ACHN (cell line): ENCODE results near the gene OR10G7.

Source experiments
- DNase-seq: peaks from one replicate; pipeline ENCODE4 v3.0.0-alpha.2; 2015
- in situ Hi-C: cut with HindIII; loops from 2 replicates; pipeline ENCODE4 v1.10.0; 2017; ENCODE audit warnings: low sequenced_read_pairs, low pct_ligation_motif_present, low pct_unique_long_range_greater_than_20kb

OR10G7 gene, protein sequence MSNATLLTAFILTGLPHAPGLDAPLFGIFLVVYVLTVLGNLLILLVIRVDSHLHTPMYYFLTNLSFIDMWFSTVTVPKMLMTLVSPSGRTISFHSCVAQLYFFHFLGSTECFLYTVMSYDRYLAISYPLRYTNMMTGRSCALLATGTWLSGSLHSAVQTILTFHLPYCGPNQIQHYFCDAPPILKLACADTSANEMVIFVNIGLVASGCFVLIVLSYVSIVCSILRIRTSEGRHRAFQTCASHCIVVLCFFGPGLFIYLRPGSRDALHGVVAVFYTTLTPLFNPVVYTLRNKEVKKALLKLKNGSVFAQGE

DNA sequence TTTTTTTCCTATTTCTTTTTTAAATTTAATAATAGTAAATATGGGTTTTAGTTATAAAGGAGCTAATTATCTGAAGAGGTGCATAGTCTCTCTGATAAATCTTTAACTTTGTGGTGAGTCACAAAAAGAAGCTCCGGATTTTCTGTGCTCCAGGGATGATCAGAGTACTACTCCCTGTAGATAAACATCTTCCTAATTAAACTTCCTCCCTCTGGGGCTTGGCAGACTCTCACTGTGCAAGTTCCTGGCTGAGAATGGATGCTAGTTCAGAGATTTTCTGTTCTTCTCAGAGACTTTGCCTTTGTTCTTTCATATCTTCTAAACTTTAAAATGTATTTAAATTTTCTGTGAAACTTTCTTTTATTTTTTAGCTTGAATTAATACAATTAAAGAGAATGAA, at the start of gene OR10G7:
OR10G7 (minus strand) TSS at position 72 of the 400 bp plus-strand sequence. CDS start 2,324 bp downstream, outside the sequence.
- in situ Hi-C loops, result no loop called here

DNA sequence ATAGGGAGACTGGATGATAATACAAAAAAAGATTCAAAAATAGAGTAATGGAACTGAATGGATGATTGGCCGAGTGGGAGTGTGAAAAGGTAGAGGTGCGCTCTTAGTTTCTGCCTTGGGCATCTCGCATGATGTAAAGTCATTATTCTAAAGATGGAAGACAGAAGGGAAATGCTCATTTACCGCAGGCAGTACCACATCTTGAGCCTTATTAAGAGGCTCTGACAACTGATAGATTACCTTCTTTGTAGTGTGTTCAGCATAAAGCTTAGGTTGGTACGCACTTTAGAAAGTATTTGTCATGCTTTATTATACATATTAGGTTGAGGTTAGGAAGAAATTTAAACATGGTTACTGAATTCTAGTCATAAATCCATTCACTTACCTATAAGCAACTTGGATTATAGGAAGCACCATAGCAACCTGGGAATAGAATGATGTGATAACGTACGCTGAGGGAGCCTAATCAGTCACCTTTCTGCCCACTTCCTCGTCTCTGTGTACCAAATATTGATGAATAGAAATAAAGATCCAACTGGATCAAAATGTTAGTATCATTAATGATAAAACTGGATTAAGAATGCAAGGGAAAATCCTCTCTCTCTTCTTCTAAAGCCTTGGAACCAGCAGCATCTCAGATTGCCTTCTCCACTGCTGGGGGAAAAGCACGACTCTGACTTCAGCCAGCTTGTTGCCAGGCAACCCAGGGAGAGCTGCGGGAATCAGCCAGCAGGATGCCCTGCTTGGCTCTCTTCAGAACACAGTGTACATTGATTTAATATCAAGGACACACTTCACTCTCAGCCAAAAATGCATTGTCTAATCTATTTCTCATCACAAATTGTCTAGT, 45.1 kb upstream of the OR10G7 start:
- in situ Hi-C loops, result no loop called here
- DNase-seq, result no peak

More for the DNA sequence above, at the start of gene OR10G7:
- no peak for DNase-seq

- in situ Hi-C loops, result no loop called here
- no peak for DNase-seq
Observed at GRCh38 chr11:124085583-124085982, 44.5 kb upstream of the OR10G7 start.

GRCh38 chr11:124082371-124082770, 41.2 kb upstream of the OR10G7 start:
- in situ Hi-C loops, result no loop called here

GRCh38 chr11:124081483-124081882, 40.4 kb upstream of the OR10G7 start:
- in situ Hi-C loops, result no loop called here
- no peak for DNase-seq

More at GRCh38 chr11:124082371-124082770, 41.2 kb upstream of the OR10G7 start:
- no peak for DNase-seq

GRCh38 chr11:124080327-124081001, 39.3 kb upstream of the OR10G7 start:
- in situ Hi-C loops, result no loop called here
- DNase-seq, result no peak

GRCh38 chr11:124079631-124080326, 38.7 kb upstream of the OR10G7 start:
- DNase-seq, result no peak
- in situ Hi-C loops, result no loop called here

- no peak for DNase-seq
- in situ Hi-C loops, result no loop called here
Observed at GRCh38 chr11:124078591-124078990, 37.5 kb upstream of the OR10G7 start.

DNA sequence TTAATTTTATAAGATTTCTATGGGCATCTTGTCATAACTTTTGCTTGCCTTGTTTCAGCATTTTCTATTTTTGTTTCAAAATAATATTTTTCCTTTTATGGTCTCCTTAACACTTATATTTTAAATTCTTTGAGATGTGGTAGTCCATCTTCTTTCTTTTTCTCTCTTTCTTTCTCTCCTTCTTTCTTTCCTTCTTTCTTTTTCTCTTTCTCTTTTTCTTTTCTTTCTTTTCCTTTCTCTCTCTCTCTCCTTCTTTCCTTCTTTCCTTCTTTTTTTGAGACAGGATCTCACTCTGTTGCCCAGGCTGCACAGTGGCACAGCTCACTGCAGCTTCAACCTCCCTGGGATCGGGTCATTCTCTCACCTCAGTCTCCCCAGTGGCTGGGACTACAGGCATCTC, 36.1 kb upstream of the OR10G7 start:
- in situ Hi-C loops, result no loop called here
- no peak for DNase-seq

- in situ Hi-C loops, result no loop called here
- peak; percentile 3 for DNase-seq
Observed at GRCh38 chr11:124075841-124076651, 34.9 kb upstream of the OR10G7 start.

- no peak for DNase-seq
- in situ Hi-C loops, result no loop called here
Observed at GRCh38 chr11:124075492-124075840, 34.3 kb upstream of the OR10G7 start.

GRCh38 chr11:124074554-124074953, 33.4 kb upstream of the OR10G7 start:
- in situ Hi-C loops, result no loop called here

DNA sequence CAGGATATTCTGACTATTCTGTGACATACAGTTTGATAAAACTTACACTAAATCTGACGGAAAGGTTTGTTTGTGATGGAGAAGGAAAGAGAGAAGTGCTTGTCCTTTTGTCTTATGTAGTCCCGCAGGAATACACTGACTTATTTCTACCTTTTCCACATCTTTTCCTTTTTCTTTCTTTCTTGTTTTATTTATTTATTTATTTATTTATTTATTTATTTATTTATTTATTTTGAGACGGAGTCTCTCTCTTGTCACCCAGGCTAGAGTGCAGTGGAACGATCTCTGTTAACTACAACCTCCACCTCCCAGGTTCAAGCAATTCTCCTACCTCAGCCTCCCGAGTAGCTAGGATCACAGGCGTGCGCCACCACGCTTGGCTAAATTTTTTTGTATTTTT, 31.0 kb upstream of the OR10G7 start:
- in situ Hi-C loops, result no loop called here
- no peak for DNase-seq

More at GRCh38 chr11:124074554-124074953, 33.4 kb upstream of the OR10G7 start:
- no peak for DNase-seq

DNA sequence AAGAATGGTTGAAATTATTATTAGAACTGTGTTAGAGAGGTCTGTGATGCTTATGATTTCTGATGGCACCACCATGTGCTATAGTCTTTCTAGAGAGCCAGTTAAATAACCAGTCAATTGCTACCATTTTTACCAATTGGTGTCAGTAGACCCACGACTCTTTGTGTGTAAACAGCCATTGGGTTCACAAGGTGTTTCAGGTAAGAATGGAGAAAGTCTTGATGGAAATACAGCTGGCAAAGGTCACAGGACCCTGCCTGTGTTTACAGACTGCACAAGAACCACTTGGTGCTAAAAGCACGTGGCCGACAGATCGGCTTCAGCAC, 30.5 kb upstream of the OR10G7 start:
- DNase-seq, result no peak
- in situ Hi-C loops, result no loop called here

DNA sequence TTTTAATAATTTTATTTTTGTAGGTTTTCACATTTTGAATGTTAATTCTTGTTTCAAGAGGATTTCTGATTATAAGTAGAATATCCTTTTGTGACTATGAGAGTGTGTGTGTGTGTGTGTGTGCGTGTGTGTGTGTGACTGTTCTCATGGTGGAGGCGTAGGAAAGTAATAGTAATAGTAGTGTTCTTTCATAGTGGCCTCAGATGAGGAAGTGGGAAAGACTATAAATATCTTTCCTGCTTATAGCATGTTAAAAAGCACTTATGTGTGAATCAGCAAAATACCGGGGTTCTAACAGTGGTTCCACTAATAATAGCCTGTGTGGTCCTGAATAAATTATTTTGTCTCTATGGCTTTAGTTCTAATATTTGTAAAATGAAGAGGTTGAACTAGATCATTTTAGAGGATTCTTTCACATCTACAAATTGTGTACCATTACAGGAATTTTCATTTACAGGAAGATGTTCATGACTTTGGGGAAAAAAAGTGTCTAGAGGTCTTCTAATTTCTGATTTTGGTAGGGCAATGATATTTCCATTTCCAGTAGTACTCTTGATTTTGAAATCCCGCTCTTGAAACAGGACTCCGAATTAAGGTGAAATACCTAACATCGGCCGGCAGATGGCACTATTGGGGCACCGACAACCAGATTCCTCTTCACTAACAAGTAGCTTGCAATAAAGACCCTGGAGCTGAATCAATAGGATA, 29.9 kb upstream of the OR10G7 start:
- in situ Hi-C loops, result no loop called here
- DNase-seq, result peak; percentile 46

DNA sequence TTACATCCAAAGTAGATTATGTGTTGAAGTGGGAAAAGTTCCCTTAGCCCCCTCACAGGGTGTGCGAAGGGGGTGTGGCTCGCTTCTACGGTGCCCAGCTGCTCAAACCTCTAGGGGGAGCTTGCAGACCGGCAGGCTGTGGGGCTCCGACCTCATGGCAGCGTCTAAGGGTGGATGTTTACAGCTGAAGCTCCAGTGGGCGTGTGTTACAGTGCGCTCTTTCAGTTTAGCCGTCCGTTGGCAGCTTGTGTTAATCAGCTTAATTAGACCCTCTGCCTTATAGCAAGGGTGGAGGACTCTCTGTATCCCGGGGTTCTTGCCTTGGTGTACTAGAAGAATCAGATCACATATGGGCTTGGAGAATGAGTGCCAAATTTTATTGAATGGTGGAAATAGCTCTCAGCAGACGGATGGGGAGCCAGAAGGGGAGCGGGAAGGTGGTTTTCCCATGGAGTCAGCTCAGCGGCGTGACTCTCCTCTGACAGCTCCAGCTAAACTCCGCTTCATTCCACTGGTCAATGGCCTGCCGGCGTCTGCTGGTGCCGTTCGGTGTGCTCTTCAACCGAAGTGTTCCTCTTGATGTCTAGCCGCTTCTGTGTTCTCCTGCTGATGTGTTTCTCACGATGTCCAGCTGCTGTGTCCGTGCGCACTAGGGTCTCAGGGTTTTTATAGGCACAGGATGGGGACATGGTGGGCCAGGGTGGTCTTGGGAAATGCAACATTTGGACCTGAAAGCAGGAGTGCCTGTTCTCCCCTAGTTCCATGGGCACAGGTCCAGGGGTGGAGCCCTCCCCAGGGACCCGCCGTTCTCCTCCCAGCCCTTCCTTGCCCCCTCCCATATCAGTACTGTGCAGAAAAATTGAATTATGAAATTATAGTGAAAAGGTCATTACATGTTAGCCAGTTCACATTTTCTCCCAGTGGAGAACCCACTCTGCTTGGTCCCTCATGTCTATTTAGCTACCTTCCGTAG, 28.6 kb upstream of the OR10G7 start:
- peak; percentile 35 for DNase-seq
- in situ Hi-C loops, result no loop called here
